Measurements from ENCODE around the gene PPARG.

DNA sequence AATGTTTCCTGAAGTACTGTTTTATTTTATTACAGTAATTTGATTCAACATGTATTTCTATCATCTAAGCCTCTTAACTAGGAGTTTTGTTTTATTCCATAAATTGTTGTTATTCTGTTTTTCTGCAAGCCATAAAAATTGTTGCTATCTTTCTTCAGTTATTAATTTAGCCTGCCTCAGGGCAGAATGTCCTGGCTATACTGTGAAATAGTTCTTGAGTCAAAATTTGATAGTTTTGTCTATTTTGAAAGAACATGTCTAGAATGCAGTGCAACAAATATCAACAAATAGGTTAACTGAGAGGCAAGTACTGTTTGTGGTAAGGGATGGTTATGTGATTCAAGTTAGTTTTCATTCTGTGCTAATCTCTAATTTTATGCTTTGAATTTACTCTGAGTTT, 63.9 kb downstream of the PPARG start:
- TF ChIP-seq RXRA (CRISPR knock-in tag; IDR thresholded peaks at IDR 0.05) = no peak
- no peak for TF ChIP-seq BHLHE40 (IDR thresholded peaks at IDR 0.05; ENCODE audit: low read length)
- no peak for TF ChIP-seq PHB2 (IDR thresholded peaks at IDR 0.05; ENCODE audit: partially characterized antibody)
- TF ChIP-seq, protein P1, sequence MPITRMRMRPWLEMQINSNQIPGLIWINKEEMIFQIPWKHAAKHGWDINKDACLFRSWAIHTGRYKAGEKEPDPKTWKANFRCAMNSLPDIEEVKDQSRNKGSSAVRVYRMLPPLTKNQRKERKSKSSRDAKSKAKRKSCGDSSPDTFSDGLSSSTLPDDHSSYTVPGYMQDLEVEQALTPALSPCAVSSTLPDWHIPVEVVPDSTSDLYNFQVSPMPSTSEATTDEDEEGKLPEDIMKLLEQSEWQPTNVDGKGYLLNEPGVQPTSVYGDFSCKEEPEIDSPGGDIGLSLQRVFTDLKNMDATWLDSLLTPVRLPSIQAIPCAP (CRISPR knock-in tag; IDR thresholded peaks at IDR 0.05; ENCODE audit: low read depth) = no peak
- TF ChIP-seq, protein P2, sequence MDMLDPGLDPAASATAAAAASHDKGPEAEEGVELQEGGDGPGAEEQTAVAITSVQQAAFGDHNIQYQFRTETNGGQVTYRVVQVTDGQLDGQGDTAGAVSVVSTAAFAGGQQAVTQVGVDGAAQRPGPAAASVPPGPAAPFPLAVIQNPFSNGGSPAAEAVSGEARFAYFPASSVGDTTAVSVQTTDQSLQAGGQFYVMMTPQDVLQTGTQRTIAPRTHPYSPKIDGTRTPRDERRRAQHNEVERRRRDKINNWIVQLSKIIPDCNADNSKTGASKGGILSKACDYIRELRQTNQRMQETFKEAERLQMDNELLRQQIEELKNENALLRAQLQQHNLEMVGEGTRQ (IDR thresholded peaks at IDR 0.05; ENCODE audit: low read depth, low read length) = no peak
- TF ChIP-seq, protein P2 (CRISPR knock-in tag; IDR thresholded peaks at IDR 0.05; ENCODE audit: borderline replicate concordance) = no peak
- no peak for TF ChIP-seq ZFP82 (CRISPR knock-in tag; IDR thresholded peaks at IDR 0.05; ENCODE audit: borderline replicate concordance)
- TF ChIP-seq REPIN1 (CRISPR knock-in tag; IDR thresholded peaks at IDR 0.05; ENCODE audit: borderline replicate concordance, low read depth) = no peak

Data from HepG2 (cell line).